Activated CD4-positive, alpha-beta T cell treated with anti-CD3 and anti-CD28 coated beads for 48 hours (primary cell): ENCODE results near the gene KRT7.

Source experiments
- DNase-seq: peaks from one replicate; pipeline ENCODE4 v3.0.0-alpha.2; 2020

Gene KRT7

GRCh38 chr12:52258335-52258901, 25.4 kb downstream of the KRT7 start:
- DNase-seq, result no peak

GRCh38 chr12:52259657-52260243, 26.7 kb downstream of the KRT7 start:
- DNase-seq, result no peak

- DNase-seq, result no peak
Measured at GRCh38 chr12:52260361-52261207, 27.5 kb downstream of the KRT7 start.

- DNase-seq, result no peak
Measured at GRCh38 chr12:52261208-52261484, 28.1 kb downstream of the KRT7 start.

- no peak for DNase-seq
Measured at GRCh38 chr12:52262286-52262685, 29.2 kb downstream of the KRT7 start.

- DNase-seq, result no peak
Measured at GRCh38 chr12:52263761-52264434, 30.9 kb downstream of the KRT7 start.

- no peak for DNase-seq
Measured at GRCh38 chr12:52264435-52264825, 31.4 kb downstream of the KRT7 start.

GRCh38 chr12:52266514-52266913, 33.5 kb downstream of the KRT7 start:
- DNase-seq, result no peak

- DNase-seq, result no peak
Measured at GRCh38 chr12:52267266-52267665, 34.2 kb downstream of the KRT7 start.

- no peak for DNase-seq
Measured at GRCh38 chr12:52267699-52268098, 34.7 kb downstream of the KRT7 start.

GRCh38 chr12:52268212-52268611, 35.2 kb downstream of the KRT7 start:
- DNase-seq, result no peak

GRCh38 chr12:52270541-52271070, 37.6 kb downstream of the KRT7 start:
- no peak for DNase-seq

GRCh38 chr12:52271158-52271557, 38.1 kb downstream of the KRT7 start:
- no peak for DNase-seq

- DNase-seq, result no peak
Measured at GRCh38 chr12:52274521-52275120, 41.6 kb downstream of the KRT7 start, which contains the start of gene KRT86. Gene KRT86, plus strand, starts transcription at chr12:52274645. Its CDS starts 27,272 bp downstream, at chr12:52301917.

- no peak for DNase-seq
Measured at GRCh38 chr12:52275686-52276085, 42.6 kb downstream of the KRT7 start.

- no peak for DNase-seq
Measured at GRCh38 chr12:52277486-52278245, 44.6 kb downstream of the KRT7 start.

- DNase-seq, result peak; percentile 83
Measured at GRCh38 chr12:52278575-52279421, 45.8 kb downstream of the KRT7 start.

GRCh38 chr12:52279422-52280318, 46.6 kb downstream of the KRT7 start:
- no peak for DNase-seq

GRCh38 chr12:52280319-52280795, 47.3 kb downstream of the KRT7 start:
- no peak for DNase-seq
